B cell (primary cell): ENCODE results near the gene CERT1. TPM values are rescaled to one million over a fixed set of nuclear protein-coding genes. Genes with fewer than 3 reads are reported as not detected.

Experiments
- ATAC-seq: fragments of 200-7000 bp; cut with Tn5 transposase; one replicate; pipeline ENCODE4 v1.10.0; 2021; ENCODE audit warnings: low read depth, mild to moderate bottlenecking, moderate number of reproducible peaks, moderate library complexity
- CTCF ChIA-PET: fragments of 350-600 bp; sonication (Branson Sonifier 250); formaldehyde crosslinking; loops from one replicate; lab custom pipeline; 2021; ENCODE audit warnings: antibody characterized with exemption, inconsistent platforms; lab: Charles Lee
- POLR2A ChIA-PET: fragments of 350-600 bp; sonication (Branson Sonifier 250); formaldehyde crosslinking; loops from one replicate; lab custom pipeline; 2021; ENCODE audit warnings: antibody characterized with exemption; lab: Charles Lee
- DNase-seq: peaks from one replicate; pipeline ENCODE4 v3.0.0; 2013
- H2AFZ ChIP-seq: 2 replicates; pipeline ENCODE4 v1.6.1; 2012; ENCODE audit warnings: mild to moderate bottlenecking, low read depth, low read length; ENCODE audit not compliant: insufficient read depth, poor library complexity, severe bottlenecking
- H3K27ac ChIP-seq, 2 donors: 1 replicate in 1 of 2; 2 replicates in 1 of 2; pipeline ENCODE4 v1.5.1; 2012 to 2013; ENCODE audit warnings: low read length in 2 of 2, mild to moderate bottlenecking in 2 of 2, moderate library complexity in 1 of 2
- H3K27me3 ChIP-seq, 4 experiments: fragments of 200-600 bp in 1 of 4; sonication (generic) in 1 of 4; replicated peaks in 1 of 4; 1 replicate in 2 of 4; 2 replicates in 2 of 4; pipeline versions ENCODE4 v1.6.1 to v1.7.0; 2013 to 2016; ENCODE audit warnings: low read length in 3 of 4, mild to moderate bottlenecking in 2 of 4, mixed read lengths in 1 of 4, moderate library complexity in 1 of 4; ENCODE audit not compliant: insufficient read depth in 4 of 4, control insufficient read depth in 3 of 4; ENCODE audit errors: control extremely low read depth in 1 of 4
- H3K36me3 ChIP-seq, 2 experiments: replicated peaks in 1 of 2; 1 replicate in 1 of 2; 2 replicates in 1 of 2; pipeline versions ENCODE4 v1.6.1 to v1.7.1; 2013; ENCODE audit warnings: low read length in 1 of 2; ENCODE audit not compliant: insufficient read depth in 2 of 2, control insufficient read depth in 1 of 2; ENCODE audit errors: control extremely low read depth in 1 of 2, extremely low read depth in 1 of 2
- H3K4me1 ChIP-seq, 2 donors: fragments of 200-600 bp in 1 of 2; sonication (generic) in 1 of 2; 1 replicate in 1 of 2; 2 replicates in 1 of 2; pipeline versions ENCODE4 v1.5.1 to v1.6.1; 2013 to 2017; ENCODE audit warnings: low read length in 2 of 2; ENCODE audit not compliant: control insufficient read depth in 2 of 2, insufficient read depth in 2 of 2
- H3K4me2 ChIP-seq: replicated peaks from 2 replicates; pipeline ENCODE3; 2012; ENCODE audit warnings: mild to moderate bottlenecking, low read depth, low read length; ENCODE audit not compliant: poor library complexity, severe bottlenecking
- H3K4me3 ChIP-seq, 5 experiments: fragments of 200-600 bp in 1 of 5; sonication (generic) in 1 of 5; 1 replicate in 3 of 5; 2 replicates in 2 of 5; pipeline versions ENCODE4 v1.5.1 to v1.7.0; 2011 to 2016; ENCODE audit warnings: low read length in 4 of 5, mild to moderate bottlenecking in 4 of 5, low read depth in 2 of 5, control low read depth in 1 of 5, moderate library complexity in 1 of 5; ENCODE audit not compliant: insufficient read depth in 1 of 5; ENCODE audit errors: control extremely low read depth in 1 of 5, extremely low read depth in 1 of 5
- H3K79me2 ChIP-seq: fragments of 200-600 bp; sonication (generic); one replicate; pipeline ENCODE4 v1.6.0; 2016; ENCODE audit warnings: low read length; ENCODE audit not compliant: control insufficient read depth, insufficient read depth
- H3K9ac ChIP-seq: fragments of 200-600 bp; sonication (generic); 2 replicates; pipeline ENCODE4 v1.6.1; 2017; ENCODE audit warnings: mild to moderate bottlenecking, low read length, moderate library complexity
- H3K9me3 ChIP-seq, 3 donors: one replicate each; pipeline versions ENCODE4 v1.6.1 to v1.7.1; 2013; ENCODE audit warnings: low read length in 2 of 3; ENCODE audit not compliant: control insufficient read depth in 2 of 3, insufficient read depth in 1 of 3; ENCODE audit errors: control extremely low read depth in 1 of 3
- H4K20me1 ChIP-seq: 2 replicates; pipeline ENCODE4 v1.6.0; 2012; ENCODE audit warnings: mild to moderate bottlenecking, low read length; ENCODE audit not compliant: insufficient read depth, control insufficient read depth, poor library complexity, severe bottlenecking
- H3K27ac Mint-ChIP-seq: one replicate; pipeline ENCODE4 v1.8.0; 2021; ENCODE audit warnings: mixed read lengths
- H3K27me3 Mint-ChIP-seq: one replicate; pipeline ENCODE4 v1.8.0; 2021; ENCODE audit warnings: mixed read lengths
- H3K4me1 Mint-ChIP-seq: one replicate; pipeline ENCODE4 v1.8.0; 2021; ENCODE audit warnings: mixed read lengths
- H3K4me3 Mint-ChIP-seq: one replicate; pipeline ENCODE4 v1.8.0; 2021; ENCODE audit warnings: mixed read lengths
- H3K9me3 Mint-ChIP-seq: one replicate; pipeline ENCODE4 v1.8.0; 2022; ENCODE audit warnings: mixed read lengths; ENCODE audit not compliant: insufficient read depth
- CTCF ChIP-seq: fragments of 200-600 bp; IDR thresholded peaks from one replicate; pipeline ENCODE4 v1.8.0; 2022; ENCODE audit warnings: antibody characterized with exemption, mild to moderate bottlenecking
- EZH2 ChIP-seq: IDR thresholded peaks from 2 replicates; pipeline ENCODE4 v1.6.1; 2012; ENCODE audit warnings: borderline replicate concordance, low read depth, mild to moderate bottlenecking, moderate library complexity, low read length; ENCODE audit not compliant: insufficient read depth, poor library complexity, severe bottlenecking
- WGBS: methylation state at CpG from one replicate; pipeline ENCODE4 v1.1.5; 2013; ENCODE audit warnings: missing lambda C conversion rate; ENCODE audit not compliant: insufficient coverage; 5-methylcytosine and 5-hydroxymethylcytosine counted together
- intact Hi-C: fragments of 100-400 bp; cut with micrococcal nuclease; formaldehyde crosslinking; loops from one replicate; pipeline ENCODE4 v1.10.0; 2022
- polyA plus RNA-seq: library from polyadenylated mRNA; depleted of rRNA; stranded (reverse); fragments of >200 nt; gene quantifications from 2 replicates; pipeline ENCODE4 v1.2.3, GENCODE V29; 2012
- total RNA-seq, 2 donors: library from RNA; stranded (reverse); fragments of 120-200 nt in 1 of 2; gene quantifications; 1 replicate in 1 of 2; 2 replicates in 1 of 2; pipeline versions ENCODE4 v1.2.3 to v1.2.4, GENCODE V29; 2013 to 2022

Gene CERT1
- total and polyA plus RNA-seq, 2 donors (not counting 1 experiment from before 2014, with no cell fraction given): 13.7 to 60.5 TPM

GRCh38 chr5:75509956-75510355 lies 1.5 kb downstream of the CERT1 start:
- Mint-ChIP-seq H3K27me3 (no peaks in the 10 kb centered on the region), H3K4me3 (peak overlapping the region; percentile 93), H3K27ac (no peak overlapping the region), H3K9me3 (peaks cover 3% of the 10 kb centered on the region), H3K4me1 (peaks cover 60% of the 10 kb centered on the region)
- Histone ChIP-seq H2AFZ (peak overlapping the region; percentile 85), H3K9me3 (peaks cover 0 to 4% (median 4%) of the 10 kb centered on the region in 3 donors), H3K27ac (no peak overlapping the region), H3K27me3 (no peaks in the 10 kb centered on the region), H3K36me3 (peaks cover 3 to 9% of the 10 kb centered on the region in 2 experiments), H3K9ac (peak overlapping the region; percentile 83), H3K4me1 (peaks cover 36 to 37% of the 10 kb centered on the region in 2 donors), H3K4me3 (peak overlapping the region in 4 of 5 experiments; percentile 54 to 83 (median 74)), H4K20me1 (peaks cover 30% of the 10 kb centered on the region), H3K79me2 (peaks cover 91% of the 10 kb centered on the region), H3K4me2 (peak overlapping the region; percentile 92)
- CTCF ChIA-PET: interaction anchor here (0.9 kb wide), 1 partner anchor 170 kb away, joined by 3 read pairs; no protein-coding TSS in a partner anchor
- DNase-seq (peak; percentile 8), ATAC-seq (no peak)
- no CpG with 5 or more reads among the region's 1 CpG for WGBS
- POLR2A ChIA-PET: no interaction called here
- intact Hi-C loops: loop anchor here (2.0 to 10.0 kb wide), 6 partner anchors 57 to 1945 kb away; partner anchors contain the start of genes ANKRA2, GFM2, HEXB and IQGAP2
- TF ChIP-seq CTCF (no peak), EZH2 (no peak)

GRCh38 chr5:75509546-75509945 lies 1.9 kb downstream of the CERT1 start:
- peaks cover 91% of the 10 kb centered on the region for H3K79me2 ChIP-seq
- intact Hi-C loops: no loop called here
- Mint-ChIP-seq H3K27me3 (no peaks in the 10 kb centered on the region), H3K9me3 (peaks cover 3% of the 10 kb centered on the region), H3K4me1 (peaks cover 58% of the 10 kb centered on the region), H3K4me3 (peak overlapping the region; percentile 93), H3K27ac (no peak overlapping the region)
- DNase-seq: peak; percentile 7
- H3K36me3 ChIP-seq: peaks cover 3 to 9% of the 10 kb centered on the region in 2 experiments
- H2AFZ ChIP-seq: peak overlapping the region; percentile 85
- peak overlapping the region; percentile 83 for H3K9ac ChIP-seq
- no peak overlapping the region for H3K27ac ChIP-seq
- WGBS: 64% methylated on average over 3 of the region's 4 CpGs
- peaks cover 35 to 36% of the 10 kb centered on the region in 2 donors for H3K4me1 ChIP-seq
- TF ChIP-seq CTCF: no peak
- no peak for TF ChIP-seq EZH2
- POLR2A ChIA-PET: no interaction called here
- no peaks in the 10 kb centered on the region for H3K27me3 ChIP-seq
- ATAC-seq: no peak
- H3K4me3 ChIP-seq: peak overlapping the region in 1 of 5 experiments; percentile 68
- H3K9me3 ChIP-seq: peaks cover 0 to 4% (median 4%) of the 10 kb centered on the region in 3 donors
- CTCF ChIA-PET: interaction anchor here (0.9 kb wide), 1 partner anchor 170 kb away, joined by 3 read pairs; no protein-coding TSS in a partner anchor
- peaks cover 30% of the 10 kb centered on the region for H4K20me1 ChIP-seq
- H3K4me2 ChIP-seq: peak overlapping the region; percentile 92
